NCI-H748 (cell line): ENCODE measurements around the gene MAN2A1.

ENCODE experiments used
- DNase-seq: peaks from one replicate; lab custom pipeline; 2025; ENCODE audit not compliant: unreplicated experiment; lab: John Stamatoyannopoulos, UW

Gene MAN2A1

DNA sequence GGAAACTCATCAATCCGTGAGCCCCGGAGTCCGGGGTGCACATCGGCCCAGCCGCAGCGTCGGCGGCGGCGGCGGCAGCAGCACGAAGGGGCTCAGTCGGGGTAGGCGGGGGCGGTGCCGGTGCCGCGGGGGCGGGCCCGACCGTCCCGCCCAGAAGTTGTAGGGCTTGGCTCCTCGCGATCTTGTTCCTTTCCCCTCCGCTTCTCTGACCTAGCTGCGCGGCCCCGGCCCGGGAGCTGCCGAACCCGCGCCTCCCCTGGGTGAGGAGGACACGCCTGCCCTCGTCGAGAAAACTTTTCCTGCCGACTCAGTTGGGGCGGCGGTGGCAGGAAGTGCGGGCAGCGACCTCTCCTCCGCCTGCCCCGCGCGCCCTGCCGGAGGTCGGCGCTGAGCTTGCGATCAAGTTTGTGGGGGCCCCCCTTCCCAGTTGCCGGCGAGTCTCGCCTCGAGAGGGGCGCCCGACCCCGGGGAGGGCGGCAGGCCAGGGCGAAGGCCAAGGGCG is at the start of gene MAN2A1:
Gene MAN2A1 (plus strand): TSS at position 188 of the 502 bp plus-strand sequence. CDS start 491 bp downstream, outside the sequence.
- peak; percentile 74 for DNase-seq

DNA sequence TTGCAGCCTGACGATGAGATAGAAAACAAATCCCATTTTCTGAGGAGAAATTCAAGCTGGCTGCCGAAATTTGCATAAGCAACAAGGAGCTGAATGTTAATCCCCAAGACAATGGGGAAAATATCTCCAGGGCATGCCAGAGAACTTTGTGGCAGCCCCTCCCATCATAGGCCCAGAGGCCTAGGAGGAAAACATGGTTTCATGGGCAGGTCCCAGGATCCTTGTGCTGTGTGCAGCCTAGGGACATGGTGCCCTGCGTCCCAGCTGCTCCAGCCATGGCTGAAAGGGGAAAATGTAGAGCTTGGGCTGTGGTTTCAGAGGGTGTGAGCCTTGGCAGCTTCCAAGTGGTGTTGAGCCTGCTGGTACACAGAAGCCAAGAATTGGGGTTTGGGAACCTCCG is 48.8 kb upstream of the MAN2A1 start:
- no peak for DNase-seq

- no peak for DNase-seq
Measured at GRCh38 chr5:109643791-109644350, 45.9 kb upstream of the MAN2A1 start.

DNA sequence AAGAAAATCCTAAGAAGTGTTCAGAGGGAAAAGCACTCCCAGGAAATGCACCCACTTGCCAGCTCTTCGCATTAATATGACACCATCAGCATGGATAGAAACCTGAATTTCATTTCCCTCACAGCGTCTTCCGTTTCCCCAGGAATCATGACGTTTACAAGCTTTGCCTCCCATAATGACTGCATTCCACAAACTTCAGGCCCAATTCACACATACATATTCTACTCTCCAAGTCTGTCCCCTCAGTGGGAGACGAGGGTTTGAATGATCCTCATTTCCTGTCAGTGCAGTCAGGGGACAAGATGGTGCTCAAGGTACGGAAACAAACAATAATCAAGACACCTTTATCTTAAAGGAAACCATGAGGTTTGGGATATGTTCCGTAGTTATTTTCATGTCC is 44.9 kb upstream of the MAN2A1 start:
- DNase-seq, result no peak

DNA sequence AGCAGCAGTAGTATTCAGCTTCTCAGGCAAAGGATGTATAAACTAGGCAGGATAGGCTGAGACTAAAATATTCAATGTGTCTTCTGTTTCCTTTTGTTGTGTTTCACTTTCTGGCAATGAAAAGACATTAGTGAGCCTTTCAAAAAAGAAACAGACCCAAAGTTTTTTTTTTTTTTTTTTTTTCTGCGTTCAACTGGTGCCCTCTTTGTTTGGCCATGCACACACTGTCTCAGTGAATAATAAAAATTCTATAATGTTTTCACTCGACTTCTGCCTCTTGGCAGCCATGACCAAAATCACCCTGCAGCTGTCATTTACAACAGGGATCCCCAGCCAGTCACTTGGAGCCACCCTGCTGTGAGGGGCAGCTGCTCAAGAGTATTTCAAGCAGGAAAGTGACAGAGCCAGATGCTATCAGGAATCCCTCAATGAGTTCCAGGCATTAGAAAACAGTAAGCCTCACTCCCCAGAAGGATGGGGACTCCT is 44.0 kb upstream of the MAN2A1 start:
- peak; percentile 37 for DNase-seq

GRCh38 chr5:109649318-109649717 is 40.4 kb upstream of the MAN2A1 start:
- DNase-seq, result no peak

GRCh38 chr5:109650493-109650892 is 39.2 kb upstream of the MAN2A1 start:
- no peak for DNase-seq

DNA sequence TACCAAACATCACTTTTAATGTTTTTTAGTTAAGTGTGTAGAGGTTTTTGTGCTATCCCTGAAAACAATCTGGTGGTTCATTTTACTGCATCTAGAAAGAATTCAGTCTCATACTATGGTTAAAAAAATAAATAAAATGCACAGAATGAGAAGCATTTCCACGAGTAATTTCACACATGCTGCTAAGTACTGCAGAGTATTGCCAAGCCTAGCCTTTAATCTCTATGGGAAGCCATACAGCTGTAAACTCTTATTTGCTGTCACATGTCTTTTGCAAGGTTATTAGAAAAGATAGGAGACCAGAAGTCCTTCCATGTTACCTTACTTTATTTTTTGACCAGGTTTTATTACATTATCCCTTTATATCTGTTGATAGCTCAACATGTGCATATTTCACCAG is 37.6 kb upstream of the MAN2A1 start:
- DNase-seq, result no peak

DNA sequence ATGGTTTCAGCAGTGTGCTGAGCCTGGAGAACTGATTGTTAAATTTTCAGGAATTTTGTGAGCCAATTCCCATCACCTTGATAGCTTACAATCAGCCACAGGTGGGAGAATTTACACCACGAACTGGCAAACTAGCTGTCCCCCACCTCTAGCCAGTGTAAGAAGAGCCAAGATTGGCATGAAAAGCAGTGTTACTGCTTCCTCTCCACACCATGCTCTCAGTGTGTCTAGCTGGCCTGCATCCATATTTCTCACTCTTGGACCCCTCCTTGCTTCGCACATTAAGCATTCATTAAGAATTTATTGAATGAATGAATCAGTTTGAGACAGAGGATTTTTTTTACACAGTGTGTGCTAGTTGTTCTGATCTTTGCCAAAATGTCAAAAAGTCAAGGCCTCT is 36.7 kb upstream of the MAN2A1 start:
- DNase-seq, result no peak

DNA sequence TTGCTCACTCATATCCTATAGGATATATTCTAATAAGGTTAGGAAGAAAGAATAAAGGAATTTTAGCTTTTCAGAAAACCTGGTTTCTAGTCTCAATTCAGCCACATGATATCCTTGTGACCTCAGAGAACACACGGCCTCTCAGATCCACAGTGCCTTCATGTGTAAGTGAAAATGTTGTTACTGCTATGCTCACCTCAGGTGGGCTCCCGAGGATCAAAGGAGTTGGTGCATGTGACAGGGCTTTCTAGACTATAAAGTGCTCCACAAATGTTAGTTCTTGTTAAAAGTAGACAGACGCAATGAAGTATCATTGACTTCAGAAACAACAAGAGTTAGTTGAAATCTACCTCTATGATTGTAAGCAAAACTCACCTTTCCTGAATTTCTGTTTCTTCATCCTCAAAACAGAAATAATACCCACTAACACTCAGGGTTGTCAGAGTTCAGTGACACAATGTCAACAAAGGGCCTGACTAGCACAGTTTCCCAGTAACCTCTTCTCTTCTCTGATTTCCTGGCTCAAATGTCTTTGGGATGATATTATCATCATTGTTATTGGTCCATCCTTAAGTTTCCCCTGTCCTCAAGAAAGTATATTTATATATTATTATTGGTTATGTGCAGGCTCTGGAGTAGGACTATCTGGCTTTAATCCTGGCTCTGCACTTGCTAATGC is 36.0 kb upstream of the MAN2A1 start:
- no peak for DNase-seq

DNA sequence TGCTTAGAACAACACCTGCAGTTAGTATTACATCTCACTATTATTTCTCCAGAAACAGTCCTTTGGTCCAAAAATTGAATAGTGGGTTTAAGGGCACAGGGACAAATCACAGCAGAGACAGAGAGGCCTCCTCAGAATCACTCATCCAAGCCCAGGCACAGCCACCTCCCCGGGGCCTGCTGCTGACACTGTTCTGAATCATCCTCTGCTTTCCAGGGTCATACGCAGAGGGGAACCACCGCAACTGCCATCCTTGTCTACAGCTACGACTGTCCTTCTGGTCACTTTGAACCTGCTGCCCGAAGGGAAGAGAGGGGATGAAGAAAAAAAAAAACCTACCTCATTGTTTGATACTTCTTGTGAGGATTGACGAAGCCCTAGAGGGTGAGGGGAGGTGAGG is 35.3 kb upstream of the MAN2A1 start:
- no peak for DNase-seq

- DNase-seq, result no peak
Measured at GRCh38 chr5:109655841-109656240, 33.9 kb upstream of the MAN2A1 start.

DNA sequence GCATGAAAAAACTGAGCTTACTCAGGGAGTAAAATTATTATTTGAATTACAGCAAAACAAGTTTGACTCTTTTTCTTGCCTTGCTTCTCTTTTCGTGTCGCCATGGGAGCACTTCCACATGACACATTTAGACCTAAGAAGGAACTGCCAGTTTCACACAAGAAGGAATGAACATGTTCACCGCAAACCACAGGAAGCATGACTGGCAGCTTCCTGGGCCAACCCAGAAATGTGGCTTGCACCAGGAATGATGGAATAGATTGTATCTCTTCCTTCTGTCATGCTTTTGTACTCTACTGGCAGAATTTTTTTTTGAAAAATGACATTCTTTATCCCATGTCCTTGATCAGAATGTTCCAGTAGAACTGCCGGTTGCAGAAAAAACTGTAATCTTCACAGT is 32.9 kb upstream of the MAN2A1 start:
- no peak for DNase-seq

DNA sequence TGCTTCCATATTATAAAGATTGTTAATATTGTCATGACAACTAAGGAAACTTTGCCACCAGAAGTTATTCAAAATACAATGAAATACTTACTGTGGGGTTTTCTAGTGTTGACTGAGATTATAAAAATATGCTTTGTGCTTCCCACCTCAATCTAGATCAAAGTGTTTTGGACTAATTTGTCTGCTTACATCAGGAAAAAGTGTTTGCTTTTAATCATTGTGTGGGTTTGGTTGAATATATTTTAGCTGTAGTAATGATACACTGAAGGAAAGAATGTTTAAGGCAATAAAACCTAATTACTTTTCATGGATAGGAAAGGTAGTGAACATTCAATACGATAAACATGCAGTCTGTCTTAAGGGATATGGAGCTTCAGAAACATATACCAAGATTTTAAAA is 29.8 kb upstream of the MAN2A1 start:
- DNase-seq, result no peak

GRCh38 chr5:109660301-109660700 is 29.4 kb upstream of the MAN2A1 start:
- no peak for DNase-seq

DNA sequence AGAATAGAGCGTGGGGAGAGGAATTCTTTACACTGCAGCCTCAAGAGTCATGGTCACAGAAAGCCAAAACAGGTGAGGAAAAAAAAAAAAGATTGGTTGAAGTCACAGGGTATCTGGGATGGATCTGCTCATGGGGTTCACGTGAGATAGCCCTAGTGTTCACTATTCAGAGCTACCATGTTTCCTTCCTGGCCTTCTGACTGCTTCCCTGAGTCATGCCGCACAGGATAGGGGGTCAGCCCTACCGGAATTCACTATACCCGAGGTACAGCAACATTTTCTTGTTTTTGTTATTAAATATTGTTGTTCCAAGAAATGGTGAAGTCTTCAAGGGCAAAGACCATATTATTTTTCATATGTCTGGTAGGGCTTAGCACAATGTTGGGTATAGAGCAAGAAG is 21.5 kb upstream of the MAN2A1 start:
- no peak for DNase-seq

DNA sequence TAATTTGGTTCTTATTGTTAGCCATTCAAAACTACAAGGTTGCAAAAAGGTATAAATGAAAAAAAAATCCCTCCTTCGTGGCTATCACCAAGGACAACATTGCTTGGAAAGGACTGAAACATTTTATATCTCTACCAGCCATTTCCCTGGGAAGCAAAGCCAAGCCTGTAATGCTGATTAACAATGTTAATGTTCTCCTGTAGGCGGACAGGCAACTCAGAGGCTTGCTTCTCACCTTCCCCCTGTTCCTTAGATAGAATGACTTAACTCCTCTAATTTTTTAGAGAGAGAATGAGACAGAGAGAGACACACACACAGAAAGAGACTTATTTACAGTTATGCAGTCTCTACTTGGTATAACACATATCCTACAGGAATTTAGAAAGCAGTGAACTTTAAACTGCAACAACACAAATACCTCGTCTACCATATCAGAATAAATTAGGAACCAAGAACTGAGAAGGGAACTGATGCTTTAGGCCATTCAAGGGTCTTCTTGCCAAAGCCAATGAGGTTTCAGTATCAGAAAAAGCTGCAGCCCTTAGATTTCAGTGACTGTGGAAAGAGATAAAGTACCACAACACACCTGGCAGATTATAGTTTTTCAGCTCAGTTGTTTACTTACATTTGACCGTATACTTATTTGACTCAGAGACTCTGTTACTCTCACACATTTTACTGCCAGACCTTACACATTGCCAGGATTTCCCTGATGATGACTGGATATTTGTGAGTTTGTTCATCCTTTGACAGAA is 20.9 kb upstream of the MAN2A1 start:
- no peak for DNase-seq

DNA sequence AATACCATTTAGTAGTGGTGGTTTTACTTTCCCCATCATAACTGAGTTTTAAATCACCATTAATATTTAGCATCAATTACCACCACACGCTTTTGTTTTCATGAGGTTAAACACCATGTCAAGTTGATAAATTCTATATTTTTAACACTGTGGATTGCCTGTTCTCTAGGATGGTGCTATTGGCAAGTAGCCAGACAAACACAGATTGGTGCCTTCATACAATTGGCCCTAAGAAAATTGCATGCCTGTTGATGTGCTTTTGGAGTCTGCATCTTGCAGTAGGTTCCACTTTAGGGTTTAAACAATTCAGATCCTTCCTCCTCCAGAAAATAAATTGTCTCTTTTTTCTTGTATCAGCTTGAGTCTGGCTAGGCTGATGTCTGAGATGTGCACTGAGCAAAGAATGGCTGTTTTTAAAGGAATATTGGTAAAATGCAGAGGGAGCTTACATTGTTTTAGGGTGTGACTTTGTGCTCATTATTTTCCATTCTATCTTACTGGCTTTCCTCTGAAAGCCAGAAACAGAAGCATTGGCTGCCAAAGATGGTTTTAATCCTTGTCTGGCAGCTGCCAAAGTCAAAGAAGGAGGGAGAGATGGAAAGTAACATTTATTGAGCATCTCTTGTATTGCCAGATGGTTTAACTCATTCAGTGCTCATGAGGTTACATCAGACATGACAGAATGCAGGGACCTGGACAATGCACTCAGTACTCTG is 19.6 kb upstream of the MAN2A1 start:
- DNase-seq, result peak; percentile 3

DNA sequence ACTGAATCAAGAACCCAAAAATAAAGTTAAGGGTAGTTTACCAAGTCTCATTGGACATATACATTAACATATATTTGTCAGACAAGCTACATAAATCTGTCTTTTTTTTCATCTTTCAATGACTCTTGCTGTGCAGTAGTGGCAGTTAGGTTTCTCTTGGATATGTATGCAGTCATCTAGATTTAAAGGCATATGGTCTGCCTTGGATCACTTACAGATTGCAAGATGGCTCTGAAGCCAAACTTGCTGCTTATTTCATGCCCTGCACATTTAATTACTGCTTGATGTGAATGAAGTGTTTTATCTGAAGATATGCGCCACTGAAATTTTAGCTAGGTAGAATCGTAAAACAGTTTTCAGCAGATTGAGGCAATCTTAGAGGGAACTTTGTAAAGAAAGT is 18.6 kb upstream of the MAN2A1 start:
- no peak for DNase-seq

DNA sequence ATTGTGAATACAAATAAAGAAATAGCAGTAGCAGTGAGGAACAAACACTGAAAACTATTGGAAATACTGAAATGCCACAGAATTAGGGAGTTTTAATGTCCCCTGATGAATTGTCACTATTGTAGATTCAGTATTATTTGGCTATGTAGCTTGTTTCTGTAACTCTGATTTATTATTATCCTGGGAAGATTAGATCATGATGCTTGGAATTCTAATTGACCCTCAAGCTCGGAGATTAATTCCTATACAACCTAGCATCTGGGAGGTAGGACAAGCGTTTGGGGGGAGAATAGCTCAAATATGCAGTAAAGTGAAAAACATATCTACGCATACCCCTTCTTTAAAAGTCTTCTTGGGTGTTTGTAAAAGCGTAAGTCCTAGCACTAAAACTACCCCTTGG is 15.1 kb upstream of the MAN2A1 start:
- DNase-seq, result no peak

GRCh38 chr5:109676920-109677319 is 12.8 kb upstream of the MAN2A1 start:
- DNase-seq, result no peak
